GM19397 (cell line): Measurements from ENCODE around the gene GABPB1.

Source experiments
- ATAC-seq: cut with Tn5 transposase; IDR thresholded peaks from one replicate; pipeline ENCODE4 v1.9.1; 2021; ENCODE audit warnings: mild to moderate bottlenecking, moderate library complexity; ENCODE audit not compliant: unreplicated experiment

The GABPB1 gene

DNA sequence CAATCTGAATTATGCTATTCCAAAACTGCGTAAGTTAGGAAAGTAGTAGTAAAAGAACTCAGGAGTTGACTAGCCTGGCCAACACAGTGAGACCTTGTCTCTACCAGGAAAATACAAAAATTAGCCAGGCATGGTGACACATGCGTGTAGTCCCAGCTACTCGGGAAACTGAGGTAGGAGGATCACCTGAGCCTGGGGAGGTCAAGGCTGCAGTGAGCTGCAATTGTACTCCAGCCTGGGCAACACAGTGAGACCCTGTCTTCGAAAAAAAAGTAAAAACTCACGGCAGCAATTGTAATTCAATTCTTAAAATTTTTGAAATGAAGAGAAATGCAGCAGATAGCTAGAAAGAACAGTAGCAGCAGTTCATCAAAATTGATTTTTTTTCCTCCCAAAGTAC lies 9.7 kb downstream of the GABPB1 start:
- no peak for ATAC-seq

DNA sequence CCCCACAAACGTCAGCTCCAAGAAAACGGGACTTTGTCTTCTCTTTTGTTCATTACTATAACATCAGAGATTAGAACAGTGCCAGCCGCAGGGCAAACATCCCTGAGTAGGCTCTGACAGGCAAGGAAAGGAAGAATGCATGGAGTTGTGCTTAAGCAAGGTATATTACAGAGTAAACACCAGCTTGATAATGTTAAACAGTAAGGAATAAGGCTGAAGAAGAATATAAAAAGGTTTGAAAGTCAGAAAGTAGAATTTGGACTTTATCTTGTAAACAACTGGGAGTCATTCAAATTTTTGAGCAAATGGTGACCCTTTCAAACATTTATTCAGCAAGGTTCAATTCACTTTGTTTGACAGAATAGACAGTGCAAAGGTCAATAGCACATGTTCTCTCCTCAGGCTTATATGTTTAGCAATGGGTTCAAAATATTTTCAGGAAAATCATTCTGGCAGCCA lies 11.0 kb downstream of the GABPB1 start:
- ATAC-seq, result no peak

DNA sequence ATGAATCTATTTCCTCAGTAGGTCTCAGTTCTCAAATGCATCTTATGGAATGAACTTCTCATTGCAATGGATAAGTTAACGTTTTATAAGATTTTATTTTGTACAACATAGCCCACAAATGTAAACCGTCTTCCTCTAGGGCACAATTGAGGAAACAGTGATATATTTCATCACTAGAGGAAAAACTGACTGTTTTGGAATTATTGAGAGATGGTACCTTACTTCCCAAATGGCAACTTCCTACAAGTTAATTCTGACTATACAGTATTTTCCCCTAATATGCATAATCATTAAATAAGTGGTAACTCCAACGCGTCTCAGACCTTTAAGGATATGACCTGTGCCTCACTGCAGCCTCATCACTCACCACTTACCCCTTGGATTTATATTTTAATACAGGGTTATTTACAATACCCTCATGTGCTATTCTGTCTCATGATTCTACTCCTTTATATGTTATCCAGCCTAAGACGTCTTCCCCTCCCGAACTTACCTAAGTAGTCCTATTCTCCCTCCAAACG lies 13.3 kb downstream of the GABPB1 start:
- no peak for ATAC-seq

DNA sequence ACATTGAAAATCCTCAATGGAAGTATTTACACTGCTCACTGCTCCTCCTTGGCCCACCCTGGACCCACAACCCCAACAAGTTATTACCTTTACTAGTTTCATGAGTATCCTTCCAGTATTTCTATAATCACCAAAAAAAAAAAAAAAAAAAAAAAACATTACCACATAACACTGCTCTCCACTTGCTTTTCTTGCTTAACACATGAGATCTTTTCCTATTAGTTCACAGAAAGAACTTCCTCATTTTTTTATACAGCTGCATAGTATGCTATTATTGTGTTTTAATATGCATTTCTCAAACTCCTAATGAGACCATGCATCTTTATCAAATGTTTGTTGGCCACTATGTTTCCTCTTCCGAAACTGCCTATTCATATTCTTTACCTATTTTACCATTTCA lies 14.6 kb downstream of the GABPB1 start:
- no peak for ATAC-seq

DNA sequence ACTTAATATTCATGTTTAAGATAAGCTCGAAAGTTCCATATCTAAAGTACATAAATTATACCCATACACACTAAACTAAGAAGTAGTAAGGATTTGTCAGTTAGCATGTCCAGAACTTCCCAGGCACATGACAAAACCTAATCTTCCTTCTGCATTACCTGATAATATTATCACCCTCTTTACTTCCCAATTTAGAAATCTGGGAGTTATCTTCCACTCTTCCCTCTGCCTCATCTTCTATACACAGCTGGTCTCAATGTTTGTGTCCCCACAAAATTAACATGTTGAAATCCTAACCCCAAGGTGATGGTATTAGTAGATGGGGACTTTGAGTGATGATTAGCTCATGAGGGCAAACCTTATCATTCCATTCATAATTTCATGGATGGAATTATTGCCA lies 15.3 kb downstream of the GABPB1 start:
- no peak for ATAC-seq

DNA sequence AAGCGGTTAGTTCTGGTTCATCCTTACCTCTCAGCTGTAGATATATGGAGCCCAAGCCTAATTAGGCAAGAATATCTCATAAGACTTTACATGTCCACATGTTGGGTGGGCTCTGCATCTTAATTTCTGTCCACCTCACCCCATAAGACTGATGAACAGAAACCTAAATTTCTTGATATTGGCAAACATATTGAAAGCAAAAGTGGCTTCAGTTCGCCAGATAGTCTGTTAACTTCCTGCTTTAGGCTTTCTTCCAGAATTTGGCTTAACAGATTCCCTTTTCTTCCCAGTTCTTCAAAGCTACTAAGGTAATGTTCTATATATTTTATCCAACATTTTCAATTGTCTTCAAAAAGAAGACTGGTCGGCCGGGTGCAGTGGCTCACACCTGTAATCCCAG lies 19.7 kb downstream of the GABPB1 start:
- ATAC-seq, result no peak

DNA sequence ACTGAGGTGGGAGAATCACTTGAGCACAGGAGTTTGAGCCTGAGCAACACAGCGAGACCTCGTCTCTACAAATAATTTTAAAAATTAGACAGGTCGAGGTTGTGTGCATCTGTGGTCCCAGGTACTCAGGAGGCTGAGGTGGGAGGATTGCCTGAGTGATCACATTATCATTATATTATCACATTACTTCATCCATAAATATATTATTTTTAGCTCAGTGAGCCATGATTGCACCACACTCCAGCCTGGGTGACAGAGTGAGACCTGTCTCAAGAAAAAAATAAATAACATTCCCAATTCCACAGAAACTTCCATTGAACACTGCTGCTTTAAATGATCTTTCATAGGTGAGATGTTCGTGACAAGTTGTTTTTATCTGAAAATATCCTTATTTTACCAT lies 21.8 kb downstream of the GABPB1 start:
- no peak for ATAC-seq

DNA sequence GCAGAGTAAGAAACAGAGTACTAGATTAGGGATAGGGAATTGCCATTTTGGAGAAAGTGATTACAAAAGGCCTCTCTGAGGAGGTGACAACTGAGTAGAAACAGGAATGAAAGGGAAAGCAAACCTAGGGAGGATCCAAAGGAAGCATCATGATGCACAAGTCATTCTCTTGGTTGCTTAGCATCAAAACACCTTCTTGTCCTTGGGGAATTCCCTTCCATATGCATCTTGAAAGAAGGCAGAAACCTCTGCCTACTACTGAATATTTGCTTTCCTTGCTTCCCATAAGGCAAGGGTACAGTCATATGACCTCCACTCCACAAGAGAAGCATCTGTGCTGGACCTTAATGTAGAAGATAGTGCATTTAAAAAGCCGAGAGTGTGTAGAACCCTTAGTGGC lies 24.1 kb downstream of the GABPB1 start:
- ATAC-seq, result no peak

DNA sequence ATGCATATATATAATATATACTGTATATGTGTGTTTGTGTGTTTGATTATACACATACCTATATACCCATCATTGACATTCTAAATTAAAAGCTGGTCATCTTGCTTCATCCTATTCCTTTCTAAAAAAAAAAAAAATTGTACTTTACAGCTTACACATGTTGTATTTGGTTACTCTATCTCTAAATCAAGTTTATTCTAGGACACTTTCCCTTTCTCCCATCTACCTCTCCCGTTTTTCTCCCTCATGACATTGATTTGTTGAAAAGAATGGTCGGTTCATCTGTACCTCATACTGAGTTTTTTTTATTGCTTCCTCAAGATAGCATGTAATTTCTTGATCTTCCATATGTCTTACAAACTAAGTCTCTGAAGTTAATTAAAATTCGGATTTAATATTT lies 26.9 kb downstream of the GABPB1 start:
- no peak for ATAC-seq

DNA sequence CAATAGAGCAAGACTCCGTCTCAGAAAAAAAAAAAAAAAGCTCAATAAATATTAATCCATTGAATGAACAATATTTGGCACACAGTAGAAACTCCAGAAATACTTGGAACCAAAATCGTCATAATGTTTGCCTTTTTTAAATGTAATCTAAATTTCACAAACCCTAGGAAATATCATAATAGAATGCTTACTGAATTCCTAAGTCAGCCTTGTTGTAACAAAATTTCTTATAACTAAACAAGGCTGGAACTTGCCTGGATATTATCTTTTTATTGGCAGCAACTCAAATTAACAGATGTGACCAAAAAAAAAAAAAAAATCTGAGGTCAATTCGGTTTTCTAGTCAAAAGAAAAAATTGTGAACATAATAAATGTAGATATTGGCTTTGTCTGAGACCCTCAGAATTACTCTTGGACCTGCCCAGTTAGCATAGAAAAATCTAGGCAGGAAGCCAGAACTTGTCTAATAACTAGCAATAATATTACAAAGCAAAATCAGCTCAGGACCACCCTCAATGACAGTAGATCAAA lies 33.3 kb downstream of the GABPB1 start:
- ATAC-seq, result no peak

DNA sequence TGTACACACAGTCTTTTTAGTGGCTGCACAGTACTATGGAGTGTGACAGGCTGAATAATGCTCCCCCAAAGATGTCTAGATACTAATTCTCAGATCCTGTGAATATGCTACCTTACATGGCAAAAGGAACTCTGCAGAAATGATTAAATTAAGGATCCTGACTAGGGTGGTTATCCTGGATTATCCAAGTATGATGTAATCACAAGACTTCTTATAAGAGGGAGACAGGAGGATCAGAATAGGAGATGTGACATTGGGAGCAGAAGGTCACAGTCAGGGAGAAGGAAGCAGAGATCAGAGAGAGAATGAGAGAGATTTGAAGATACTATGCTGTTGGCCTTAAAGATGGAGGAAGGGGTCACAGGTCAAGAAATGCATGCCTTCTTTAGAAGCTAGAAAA lies 34.5 kb downstream of the GABPB1 start:
- ATAC-seq, result no peak

DNA sequence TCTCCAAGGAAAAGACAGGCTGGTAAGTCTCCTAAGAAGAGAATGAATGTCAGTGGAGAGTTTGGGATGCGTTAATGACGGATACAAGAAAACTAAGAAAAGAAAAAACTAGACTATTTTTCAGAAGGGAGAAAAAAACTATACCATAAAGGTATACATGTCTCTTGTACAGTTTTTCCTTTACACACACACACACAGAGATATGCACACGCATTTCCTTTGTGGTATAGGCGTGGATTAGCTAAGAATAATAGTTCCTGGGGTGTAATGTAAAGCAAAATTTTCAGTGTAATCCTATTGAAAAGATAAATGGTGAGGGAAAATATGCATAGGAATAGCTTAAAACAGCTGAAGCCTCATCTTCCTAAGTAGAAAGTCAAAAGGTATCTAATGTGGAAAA lies 36.3 kb downstream of the GABPB1 start:
- no peak for ATAC-seq

DNA sequence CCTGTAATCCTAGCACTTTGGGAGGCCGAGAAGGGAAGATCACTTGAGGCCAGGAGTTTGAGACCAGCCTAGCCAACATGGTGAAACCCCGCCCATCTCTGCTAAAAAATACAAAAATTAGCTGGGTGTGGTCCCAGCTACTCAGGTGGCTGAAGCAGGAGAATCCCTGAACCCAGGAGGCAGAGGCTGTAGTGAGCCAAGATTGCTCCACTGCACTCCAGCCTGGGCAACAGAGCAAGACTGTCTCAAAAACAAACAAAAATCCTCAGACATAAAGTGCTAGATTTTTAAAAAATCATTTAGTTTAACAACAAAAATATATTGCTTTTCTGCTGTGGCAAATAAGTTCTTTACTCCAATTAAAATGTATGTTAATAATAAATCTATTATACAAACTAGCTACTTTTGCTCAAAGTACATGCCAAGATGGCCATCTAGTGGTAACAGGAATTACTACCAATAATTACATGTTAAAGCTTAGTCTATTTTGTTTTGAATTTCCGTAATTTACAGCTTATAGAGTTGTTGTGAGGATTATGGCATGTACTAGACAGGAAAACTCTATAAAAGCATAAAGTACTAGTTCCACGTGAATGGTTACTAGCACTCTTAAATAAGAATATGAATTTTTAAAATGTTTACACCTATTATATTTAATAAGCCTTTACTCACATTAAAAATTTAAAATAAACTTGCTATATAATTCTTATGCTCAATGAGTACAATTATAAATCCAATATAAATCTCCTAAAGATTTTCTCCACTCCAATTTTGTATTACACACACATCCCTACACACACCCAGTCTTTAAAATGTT lies 39.0 kb downstream of the GABPB1 start:
- ATAC-seq, result no peak

DNA sequence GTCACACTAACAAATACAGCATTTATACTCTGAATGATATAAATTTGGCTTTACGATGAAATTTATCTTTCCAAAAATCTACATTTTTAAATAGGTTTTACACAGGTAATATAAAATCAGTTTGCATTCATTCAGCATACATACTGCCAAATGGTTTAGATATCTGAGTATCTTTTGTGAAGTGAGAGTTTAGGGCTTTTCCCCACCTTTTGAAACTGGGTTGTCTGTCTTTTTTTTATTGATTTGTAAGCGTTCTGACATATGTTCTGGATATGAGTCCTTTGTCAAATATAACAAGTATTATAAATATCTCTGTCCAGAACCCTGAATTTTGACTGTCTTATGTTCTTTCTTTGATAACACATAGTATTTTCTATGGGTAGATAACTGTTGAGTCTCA lies 42.4 kb downstream of the GABPB1 start:
- ATAC-seq, result no peak

DNA sequence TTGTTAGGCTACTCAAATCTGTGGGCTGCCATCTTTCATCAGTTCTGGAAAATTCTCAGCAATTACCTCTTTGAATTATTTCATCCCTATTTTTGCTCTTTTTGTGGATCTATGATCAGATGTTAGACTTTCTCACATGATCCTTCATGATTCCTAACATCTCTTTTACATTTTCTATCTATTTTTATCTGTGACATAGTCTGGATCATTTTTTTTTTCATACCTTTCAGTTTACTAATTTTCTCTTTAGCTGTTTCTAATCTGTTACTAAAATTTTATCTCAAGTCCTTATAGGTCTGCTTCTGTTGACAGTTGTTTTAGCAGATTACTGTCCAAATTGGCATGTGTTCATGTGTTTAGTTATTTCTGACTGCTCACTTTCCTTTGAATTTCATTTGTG lies 47.2 kb downstream of the GABPB1 start:
- no peak for ATAC-seq

DNA sequence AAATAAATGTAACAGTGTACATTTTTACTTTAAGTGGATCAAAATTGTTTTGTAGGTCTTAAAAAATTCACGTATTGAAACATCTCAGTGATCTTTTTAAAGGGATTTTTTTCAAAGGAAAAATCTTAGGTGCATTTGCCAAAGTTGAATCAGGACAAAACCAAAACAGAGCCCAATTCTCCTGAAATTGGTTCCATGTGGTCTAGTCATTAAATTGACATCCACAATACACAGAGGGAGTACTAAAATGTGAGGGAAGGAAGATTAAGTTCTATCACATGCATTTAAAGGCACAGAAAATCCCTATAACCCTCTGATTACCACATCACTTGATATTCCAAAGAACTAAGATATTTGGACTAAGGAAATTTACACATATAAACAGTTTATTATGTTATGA lies 50.2 kb downstream of the GABPB1 start:
- no peak for ATAC-seq

DNA sequence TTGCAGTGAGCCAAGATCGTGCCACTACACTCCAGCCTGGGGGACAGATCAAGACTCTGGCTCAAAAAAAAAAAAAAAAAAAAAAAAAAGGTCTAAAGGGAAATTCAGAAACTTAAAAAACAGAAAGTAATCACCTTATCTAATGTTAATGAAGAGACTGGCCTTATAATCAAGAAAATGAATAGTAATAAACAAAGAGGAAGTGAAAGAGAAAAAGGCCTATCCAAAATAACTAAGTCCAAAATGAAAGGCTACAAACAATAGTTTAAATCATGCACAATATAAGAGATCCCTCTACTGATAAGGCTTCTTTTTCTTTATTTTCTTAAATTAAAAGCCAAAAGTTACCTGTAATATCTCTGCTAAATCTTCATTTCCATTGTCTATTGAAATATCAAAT lies 52.4 kb downstream of the GABPB1 start:
- no peak for ATAC-seq

DNA sequence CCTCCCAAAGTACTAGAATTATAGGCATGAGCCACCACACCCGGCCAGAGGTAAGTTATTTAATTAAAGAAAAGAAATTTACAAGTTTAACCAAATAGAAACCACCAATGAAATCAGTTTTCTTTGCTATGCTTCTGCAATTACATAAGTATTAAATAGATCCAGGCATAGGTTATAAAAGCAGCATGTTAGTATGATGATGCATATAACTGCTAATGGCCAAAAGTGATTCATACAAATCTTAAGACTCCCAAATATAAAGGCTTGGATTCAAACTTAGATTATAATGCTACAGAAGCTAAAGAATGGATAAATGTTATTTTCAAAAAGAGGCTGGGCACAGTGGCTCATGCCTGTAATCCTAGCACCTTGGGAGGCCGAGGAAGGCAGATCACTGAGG lies 56.7 kb downstream of the GABPB1 start:
- ATAC-seq, result no peak

DNA sequence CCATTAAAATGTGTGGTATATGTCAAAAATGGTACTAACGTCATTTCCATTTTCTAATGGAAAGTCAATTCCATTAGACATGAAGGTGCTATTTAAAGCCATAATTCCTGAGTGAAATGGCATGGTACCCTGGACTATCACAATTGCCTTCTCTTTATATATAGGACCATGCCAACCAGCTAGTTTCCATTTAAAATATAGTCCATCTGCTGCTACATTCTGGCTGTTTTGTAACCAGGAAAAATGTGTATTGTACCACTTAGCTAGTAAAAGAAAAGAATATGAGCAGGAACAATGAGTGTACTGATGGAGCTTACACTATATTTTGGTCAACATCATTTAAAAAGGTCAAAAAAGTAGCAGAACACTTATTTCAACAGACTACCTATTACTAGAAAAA lies 59.0 kb downstream of the GABPB1 start:
- no peak for ATAC-seq

DNA sequence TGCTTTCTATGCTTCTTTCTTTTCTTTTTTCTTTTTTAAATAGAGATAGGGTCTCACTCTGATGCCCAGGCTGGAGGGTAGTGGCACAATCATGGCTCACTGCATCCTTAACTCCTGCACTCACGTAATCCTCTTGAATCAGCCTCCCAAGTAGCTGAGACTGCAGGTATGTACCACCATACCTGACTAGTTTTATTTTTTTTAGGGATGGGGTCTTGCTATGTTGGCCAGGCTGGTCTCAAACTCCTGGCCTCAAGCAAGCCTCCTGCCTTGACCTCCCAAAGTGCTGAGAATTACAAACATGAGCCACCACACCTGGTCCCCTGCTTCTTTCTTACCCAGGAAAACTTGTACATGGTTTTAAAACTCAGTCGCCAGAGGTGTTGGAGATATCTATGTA lies 65.2 kb downstream of the GABPB1 start:
- ATAC-seq, result no peak

DNA sequence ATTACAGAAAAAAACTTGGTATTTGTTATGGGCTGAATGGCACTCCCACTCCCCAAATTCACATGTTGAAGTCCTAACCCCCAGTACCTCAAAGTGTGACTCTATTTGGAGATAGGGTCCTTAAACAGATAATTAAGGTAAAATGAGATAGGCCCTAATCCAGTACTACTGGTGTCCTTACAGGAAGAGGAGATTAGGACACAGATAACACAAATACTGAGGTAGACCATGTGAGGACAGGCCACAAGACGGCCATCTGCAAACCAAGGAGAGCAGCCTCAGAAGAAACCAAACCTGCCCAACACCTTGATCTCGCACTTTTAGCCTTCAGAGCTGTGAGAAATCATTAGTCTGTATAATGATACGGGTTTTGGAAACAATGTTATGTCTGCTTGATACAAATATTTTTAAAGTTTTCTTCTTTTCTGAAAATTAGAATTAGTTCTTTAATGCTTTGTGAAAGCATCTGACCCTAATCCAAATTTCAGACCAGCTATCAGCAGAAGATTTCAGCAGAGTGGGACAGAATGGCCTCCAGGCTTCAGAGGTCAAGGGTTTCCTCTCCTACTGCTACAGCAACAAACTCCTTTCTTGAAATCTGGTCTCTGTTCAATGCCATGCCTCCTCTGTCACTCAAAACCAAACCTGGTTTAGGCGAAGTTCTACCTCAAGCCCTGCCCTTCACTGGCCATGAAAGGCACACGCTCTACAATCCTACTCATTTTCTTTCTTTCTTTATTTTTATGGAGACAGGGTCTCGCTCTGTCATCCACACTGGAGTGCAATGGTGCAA lies 67.5 kb downstream of the GABPB1 start:
- ATAC-seq, result no peak

DNA sequence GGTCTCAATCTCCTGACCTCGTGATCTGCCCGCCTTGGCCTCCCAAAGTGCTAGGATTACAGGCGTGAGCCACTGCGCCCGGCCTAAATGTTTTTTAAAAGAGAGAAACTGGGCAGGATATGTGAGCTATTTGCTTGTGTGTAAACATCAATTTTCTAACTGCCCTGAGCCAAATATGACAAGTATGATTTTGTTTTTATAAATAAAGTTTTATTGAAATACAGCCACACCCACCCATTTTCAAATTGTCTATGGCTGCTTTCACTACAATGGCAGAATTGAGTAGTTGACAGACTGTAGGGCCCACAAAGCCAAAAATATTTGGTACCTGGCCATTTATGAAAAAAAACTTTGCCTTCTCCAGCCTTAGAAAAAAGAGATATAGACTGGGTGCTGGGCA lies 73.6 kb downstream of the GABPB1 start:
- ATAC-seq, result no peak
